IMR-90 (cell line): ENCODE measurements around the gene FNBP1L.
A peak's percentile ranks its signal among the peaks of the same experiment; 100 is the strongest.

Experiments used
- CHD1 ChIP-seq: IDR thresholded peaks from 2 replicates; pipeline ENCODE4 v1.6.1; 2012; ENCODE audit warnings: low read depth, low read length, improper control_type of control experiment
- CTCF ChIP-seq: conservative IDR thresholded peaks from 2 replicates; pipeline ENCODE4 v1.5.1; 2012; ENCODE audit warnings: mild to moderate bottlenecking, low read depth, low read length, improper control_type of control experiment
- ELK1 ChIP-seq: fragments of 150-350 bp; IDR thresholded peaks from 2 replicates; pipeline ENCODE4 v1.6.1; 2016; ENCODE audit warnings: low read depth, mild to moderate bottlenecking, low read length, moderate library complexity, borderline replicate concordance
- FOS ChIP-seq: fragments of 150-350 bp; IDR thresholded peaks from 2 replicates; pipeline ENCODE4 v1.6.1; 2016; ENCODE audit warnings: low read depth, low read length
- MAZ ChIP-seq: IDR thresholded peaks from 2 replicates; pipeline ENCODE4 v1.6.1; 2012; ENCODE audit warnings: low read depth, mild to moderate bottlenecking, low read length, improper control_type of control experiment, moderate library complexity, borderline replicate concordance
- POLR2A ChIP-seq: IDR thresholded peaks from 2 replicates; pipeline ENCODE4 v1.6.1; 2012; ENCODE audit warnings: mild to moderate bottlenecking, low read depth, low read length
- RCOR1 ChIP-seq: IDR thresholded peaks from 2 replicates; pipeline ENCODE4 v1.6.1; 2012; ENCODE audit warnings: mild to moderate bottlenecking, low read length, improper control_type of control experiment; ENCODE audit not compliant: insufficient replicate concordance
- RFX5 ChIP-seq: IDR thresholded peaks from 2 replicates; pipeline ENCODE4 v1.8.0; 2012; ENCODE audit warnings: low read depth, mild to moderate bottlenecking, low read length, moderate library complexity
- SMC3 ChIP-seq: fragments of 150-350 bp; IDR thresholded peaks from 2 replicates; pipeline ENCODE4 v1.6.1; 2016; ENCODE audit warnings: low read depth, mild to moderate bottlenecking, antibody characterized with exemption, low read length, moderate library complexity
- USF2 ChIP-seq: fragments of 150-350 bp; IDR thresholded peaks from 2 replicates; pipeline ENCODE4 v1.6.1; 2017; ENCODE audit warnings: mild to moderate bottlenecking, antibody characterized with exemption, low read length, low read depth

DNA sequence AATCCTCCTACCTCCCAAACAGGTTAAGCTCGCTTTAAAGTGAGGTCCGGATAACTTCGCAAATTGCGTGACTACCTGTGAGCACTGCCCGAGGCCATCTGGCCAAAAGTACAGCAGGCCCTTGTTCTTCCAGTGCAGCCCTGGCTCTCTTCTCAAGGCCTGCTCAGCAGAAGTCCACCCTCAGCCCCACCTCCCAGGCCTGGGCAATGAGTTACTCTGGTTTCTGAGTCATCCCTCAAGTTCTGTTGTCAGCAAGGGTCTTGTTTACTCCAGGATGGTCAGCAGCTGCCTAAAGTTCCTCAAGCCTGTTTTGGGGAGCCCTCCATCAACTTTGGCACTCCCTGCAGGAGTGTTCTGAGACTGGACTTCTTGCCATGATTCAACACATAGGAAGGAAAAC lies 132.0 kb downstream of the FNBP1L start:
- TF ChIP-seq FOS (peak; percentile 84), POLR2A (no peak), CTCF (no peak), RFX5 (no peak), RCOR1 (peak; percentile 67), MAZ (no peak), USF2 (no peak), CHD1 (no peak), ELK1 (no peak), SMC3 (peak; percentile 38; the same call in 1 of the 2 replicates)
